ENCODE data around the gene JDP2.
"Not testable (repeated sequence)": the region's sequence is repeated elsewhere in the genome, so short reads cannot be mapped to it uniquely, and the experiment has no call there.

Gene JDP2

DNA sequence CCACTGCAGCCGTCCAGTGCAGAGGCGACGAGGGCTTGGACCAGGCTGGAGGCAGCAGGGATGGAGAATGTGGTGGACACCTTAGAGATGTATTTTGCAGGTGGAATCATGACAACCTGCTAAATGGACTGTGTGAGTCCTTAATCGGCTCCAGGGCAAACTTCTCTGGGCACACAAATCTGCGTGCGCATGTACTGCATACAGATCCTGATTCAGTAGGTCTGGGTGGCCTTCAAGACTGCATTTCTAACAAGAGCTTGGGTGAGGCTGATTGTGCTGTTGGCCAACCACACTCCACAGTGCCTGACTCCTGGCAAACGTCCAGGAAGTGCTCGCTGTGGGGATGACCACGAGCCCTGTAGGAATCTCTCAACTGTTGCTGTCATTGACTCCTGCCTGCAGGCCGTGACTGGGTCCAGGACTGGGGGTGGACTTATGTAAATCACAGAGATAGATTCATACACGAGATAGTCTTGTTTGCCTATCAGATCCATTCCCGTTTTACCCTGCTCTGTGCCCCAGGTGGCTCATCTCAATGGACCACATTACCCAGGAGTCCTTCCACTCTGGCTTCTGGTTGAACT is 27.2 kb downstream of the JDP2 start:
- no peak for DNase-seq (ENCODE audit: extremely low read depth in 1 of 2, low read depth in 1 of 2)

DNA sequence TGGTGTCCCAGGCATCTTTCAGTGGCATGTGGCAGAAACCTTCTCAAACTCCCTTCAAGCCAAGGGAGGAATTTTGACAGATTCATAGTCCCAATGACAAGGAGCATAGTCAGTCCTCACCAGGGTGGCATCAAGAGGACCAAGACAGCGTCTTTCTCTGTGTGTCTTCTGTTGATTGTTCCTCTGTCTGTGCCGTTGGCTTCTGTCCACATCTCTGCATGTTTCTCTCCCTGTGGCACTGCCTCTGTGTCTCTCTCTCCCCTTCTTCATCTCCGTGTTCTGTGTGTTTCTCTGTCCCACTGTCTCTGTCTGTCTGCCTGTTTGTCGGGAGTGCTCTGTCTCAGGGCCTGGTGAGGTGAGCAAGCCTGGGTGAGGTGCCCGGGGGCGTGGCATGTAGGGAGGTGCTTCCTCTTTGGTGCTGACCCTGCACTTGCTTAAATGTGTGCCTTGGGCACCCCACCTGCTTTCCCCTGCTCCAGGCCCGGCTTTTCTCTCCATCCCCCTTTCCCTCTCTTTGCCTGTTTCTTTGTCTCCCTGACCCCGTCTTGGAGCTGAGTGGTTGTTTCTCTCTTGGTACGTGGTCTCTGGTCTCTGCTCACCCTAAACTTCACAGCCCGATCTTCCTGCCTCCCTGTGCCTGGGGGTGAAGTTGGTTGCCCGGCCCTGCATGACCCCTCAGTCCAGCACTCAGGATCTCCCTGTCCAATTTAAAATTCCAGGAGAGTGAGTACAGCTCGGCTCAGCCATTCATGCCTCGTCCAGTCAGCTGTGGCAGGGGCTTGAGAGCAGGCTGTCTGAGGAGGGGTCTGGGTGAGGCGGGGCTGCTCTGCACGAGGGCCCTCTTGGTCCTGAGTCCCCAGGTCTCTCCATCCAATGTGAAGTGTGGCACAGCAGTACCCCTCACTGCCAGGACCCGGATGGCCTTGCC is 28.5 kb downstream of the JDP2 start:
- DNase-seq (ENCODE audit: extremely low read depth in 1 of 2, low read depth in 1 of 2) = no peak

DNA sequence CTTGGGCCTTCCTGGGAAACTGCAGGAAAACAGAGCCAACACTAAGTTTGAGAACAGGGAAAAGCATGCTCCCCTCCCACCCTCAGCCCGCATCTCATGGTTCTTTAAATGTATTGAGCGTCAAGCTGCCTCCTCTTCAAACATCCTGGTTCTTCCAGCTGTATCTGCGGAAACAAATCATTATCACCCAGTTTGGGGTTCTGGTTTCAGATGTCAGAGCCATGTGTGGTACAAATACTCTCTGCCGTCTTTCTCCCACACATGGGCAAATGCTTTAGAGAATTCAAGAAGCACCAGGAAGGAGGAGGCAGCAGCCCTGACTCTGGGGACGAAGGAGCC is 29.1 kb downstream of the JDP2 start:
- no peak for DNase-seq (ENCODE audit: extremely low read depth in 1 of 2, low read depth in 1 of 2)

DNA sequence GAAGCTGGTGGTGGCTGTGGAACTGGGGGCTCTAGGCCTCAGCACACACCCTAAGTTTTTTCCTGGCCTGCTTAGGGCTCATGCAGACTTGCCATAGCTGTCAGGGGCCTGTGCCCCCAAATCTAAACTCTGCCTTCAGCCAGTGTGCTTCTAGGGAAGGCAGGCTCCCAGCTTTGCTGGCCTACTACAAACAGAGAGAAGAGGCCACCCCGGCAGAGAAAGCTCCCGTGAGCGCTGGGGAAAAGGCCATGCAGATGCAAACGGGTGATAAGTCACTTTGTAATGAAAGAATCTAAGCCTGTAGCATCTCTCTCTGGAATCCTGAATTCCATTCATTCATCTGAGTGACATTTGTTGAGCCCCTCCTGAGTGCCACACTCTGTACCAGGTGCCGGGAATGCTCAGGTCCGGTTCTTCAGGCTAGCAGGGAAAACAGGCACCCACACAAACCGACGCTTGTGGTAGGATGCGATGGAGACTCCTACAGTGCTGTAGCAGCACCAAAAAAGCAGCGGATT is 29.9 kb downstream of the JDP2 start:
- DNase-seq (ENCODE audit: extremely low read depth in 1 of 2, low read depth in 1 of 2) = no peak

DNA sequence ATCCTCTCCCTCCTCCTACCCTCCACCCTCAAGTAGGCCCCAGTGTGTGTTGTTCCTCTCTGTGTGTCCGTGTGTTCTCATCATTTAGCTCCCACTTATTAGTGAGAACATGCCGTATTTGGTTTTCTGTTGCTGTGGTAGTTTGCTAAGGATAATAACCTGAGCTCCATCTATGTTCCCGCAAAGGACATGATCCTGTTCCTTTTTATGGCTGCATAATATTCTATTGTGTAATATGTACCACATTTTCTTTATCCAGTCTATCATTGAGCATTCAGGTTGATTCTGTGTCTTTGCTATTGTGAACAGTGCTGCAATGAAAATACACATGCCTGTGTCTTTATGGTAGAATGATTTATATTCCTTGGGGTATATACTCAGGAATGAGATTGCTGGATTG is 30.5 kb downstream of the JDP2 start:
- no peak for DNase-seq (ENCODE audit: extremely low read depth in 1 of 2, low read depth in 1 of 2)

DNA sequence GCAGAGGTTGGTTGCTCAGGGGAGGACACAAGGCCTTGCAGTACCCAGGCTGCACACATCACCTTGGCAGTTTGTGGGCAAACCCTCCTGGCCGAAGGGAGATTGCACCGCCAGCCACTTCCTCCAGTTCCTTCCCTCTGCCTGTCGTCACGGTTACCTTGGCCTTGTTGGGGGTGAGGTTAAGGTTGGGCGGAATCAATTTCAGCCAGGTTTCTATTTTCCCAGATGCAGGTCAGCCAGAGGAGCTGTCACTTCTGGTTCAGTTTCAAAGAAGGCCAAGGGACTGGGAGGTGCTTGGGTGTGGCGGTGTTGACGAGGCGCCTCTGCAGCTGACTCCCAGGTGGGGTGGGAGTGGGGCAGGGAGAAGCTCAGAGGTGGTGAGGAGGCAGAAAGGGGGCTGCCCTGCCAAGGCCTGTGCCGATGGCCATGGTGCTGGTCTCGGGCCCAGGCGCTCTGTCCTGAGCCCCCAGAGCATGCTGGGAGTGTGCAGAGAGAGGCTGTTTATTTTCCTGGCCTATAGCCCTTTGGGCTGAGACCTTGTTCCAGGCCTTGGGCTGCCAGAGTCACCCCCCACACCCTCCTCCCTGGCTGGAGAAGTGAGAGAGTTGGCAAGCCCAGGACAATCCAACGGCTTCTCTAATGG is 31.4 kb downstream of the JDP2 start:
- no peak for DNase-seq (ENCODE audit: extremely low read depth in 1 of 2, low read depth in 1 of 2)

DNA sequence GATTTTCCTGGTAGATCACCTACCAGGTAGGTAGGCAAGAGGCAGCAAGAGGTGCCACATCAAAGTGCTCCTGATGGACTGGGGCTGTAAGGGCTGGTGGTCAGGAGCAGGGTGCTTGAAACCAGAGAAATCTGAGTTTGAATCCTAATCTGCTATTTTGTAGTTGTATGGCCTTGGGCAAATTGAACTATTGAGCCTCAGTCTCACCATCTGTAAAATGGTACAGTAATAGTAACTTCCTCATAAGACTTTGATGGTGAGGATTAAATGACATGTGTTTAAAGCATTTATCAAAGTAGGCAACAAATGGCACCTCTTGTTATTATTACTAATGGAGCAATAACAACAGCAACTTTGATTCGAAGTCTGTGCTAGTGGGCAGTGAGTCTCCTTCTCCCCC is 32.0 kb downstream of the JDP2 start:
- DNase-seq (ENCODE audit: extremely low read depth in 1 of 2, low read depth in 1 of 2) = no peak

DNA sequence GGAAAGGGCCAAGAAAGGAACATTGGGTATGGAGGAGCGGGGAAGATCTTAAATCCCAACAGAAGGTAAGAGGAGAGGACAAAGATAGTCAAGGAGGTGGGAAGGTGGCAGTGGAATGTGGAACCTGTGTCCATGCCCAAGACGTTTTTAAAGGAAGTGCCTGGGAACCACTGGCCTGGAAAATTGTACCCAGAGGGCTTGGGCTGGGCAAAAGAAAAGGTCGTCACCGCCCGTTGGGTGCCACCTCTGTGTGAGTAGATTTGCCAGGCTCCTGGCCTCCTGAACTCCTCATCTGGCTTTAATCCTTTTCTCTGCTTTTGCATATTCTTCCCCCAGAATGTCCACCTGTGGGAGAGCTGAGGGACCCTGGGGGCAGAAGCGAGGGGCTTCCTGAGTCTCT is 32.6 kb downstream of the JDP2 start:
- no peak for DNase-seq (ENCODE audit: extremely low read depth in 1 of 2, low read depth in 1 of 2)

DNA sequence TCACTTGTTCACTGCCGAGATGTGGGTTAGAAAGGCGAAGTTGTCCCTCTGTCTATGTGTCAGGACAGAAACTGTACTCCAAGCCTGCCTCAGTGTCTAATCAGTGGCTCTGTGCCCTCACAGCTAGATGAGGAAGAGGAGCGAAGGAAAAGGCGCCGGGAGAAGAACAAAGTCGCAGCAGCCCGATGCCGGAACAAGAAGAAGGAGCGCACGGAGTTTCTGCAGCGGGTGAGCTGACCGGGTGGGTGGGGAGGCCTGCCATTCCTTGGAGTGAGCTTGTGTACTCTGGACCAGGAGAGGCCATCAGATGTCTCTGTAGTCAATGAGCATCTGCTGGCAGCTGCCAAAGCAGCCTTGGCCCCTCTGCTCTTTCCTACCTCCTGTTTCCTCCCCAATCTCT is 33.5 kb downstream of the JDP2 start:
- DNase-seq (ENCODE audit: extremely low read depth in 1 of 2, low read depth in 1 of 2) = no peak

DNA sequence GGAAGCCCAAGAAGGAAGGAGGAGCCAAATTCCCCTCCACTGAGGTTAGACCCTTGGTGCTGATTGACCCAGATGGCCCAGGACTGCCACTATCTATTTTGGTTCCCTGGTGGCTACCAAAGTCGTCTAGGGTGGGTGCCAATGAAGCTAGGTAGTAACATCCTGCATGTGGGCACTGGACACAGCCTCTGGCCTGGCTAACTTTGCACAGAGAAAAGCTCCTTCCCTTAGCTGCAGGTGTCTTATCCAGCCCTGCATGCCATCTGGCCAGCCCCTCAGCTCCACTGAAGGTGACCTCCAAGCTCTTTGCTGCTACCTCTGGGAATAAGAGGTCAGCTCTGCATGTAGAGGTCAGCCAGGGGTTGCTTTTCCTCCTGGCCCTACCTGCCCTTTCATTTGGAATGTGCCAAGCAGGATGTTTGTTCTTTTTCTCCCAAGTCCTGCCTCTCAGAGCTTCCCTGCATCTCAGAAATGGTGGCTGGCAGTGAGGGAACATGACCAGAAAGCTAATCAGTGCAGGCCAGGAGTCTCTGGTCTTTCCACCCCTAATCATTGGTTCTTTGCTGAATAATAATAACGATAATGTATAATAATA is 34.0 kb downstream of the JDP2 start:
- DNase-seq (ENCODE audit: extremely low read depth in 1 of 2, low read depth in 1 of 2) = no peak

DNA sequence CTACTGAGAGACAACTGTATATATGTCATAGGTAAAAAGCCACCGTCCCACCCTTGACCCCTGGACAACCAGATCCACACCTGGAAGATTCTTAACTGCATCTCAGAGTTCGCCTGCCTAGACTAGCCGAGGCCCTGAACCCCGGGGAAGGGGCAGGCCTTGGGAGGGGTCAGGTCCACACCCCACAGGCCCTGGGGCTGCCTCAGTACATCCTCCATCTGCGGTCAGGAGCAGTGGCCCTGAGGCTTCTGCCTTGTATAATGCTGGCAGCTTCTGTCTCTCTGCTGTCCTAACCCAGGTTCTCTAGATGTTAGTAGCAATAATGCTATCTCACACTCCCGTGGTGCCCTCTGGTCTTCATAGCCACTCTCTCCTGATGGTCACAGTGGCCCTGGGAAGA is 36.8 kb downstream of the JDP2 start:
- DNase-seq (ENCODE audit: extremely low read depth in 1 of 2, low read depth in 1 of 2) = no peak

DNA sequence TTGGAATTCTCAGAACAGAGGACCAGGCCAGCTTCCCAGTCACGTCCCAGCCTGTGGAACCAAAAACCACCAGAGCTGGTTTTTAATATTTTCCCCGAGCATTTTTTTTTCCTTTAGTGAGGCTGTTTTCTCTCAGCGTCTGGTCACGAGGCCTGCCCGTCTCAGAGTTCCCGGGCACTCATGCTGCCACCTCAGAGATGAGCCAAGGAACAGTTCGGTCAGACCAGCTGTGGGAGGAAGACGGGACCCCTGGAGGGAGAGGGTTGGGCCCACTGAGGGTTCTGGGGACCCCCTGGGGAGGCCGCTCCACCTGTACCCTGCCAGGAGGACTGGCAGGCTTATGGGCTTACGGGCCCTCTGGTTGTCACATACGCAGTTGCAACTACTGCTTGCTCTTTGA is 39.9 kb downstream of the JDP2 start:
- DNase-seq (ENCODE audit: extremely low read depth in 1 of 2, low read depth in 1 of 2) = no peak

DNA sequence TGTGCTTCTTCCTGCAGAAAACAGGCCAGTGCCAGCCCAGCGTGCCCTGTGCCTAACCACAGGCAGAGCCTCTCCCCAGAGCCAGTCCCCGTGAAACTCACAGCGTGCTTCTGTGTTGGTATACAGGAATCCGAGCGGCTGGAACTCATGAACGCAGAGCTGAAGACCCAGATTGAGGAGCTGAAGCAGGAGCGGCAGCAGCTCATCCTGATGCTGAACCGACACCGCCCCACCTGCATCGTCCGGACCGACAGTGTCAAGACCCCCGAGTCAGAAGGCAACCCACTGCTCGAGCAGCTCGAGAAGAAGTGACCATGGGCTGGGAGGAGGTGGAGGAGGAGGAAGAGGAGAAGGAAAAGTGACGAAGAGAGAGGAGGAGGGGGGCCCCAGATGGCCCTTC is 41.3 kb downstream of the JDP2 start:
- no peak for DNase-seq (ENCODE audit: extremely low read depth in 1 of 2, low read depth in 1 of 2)

DNA sequence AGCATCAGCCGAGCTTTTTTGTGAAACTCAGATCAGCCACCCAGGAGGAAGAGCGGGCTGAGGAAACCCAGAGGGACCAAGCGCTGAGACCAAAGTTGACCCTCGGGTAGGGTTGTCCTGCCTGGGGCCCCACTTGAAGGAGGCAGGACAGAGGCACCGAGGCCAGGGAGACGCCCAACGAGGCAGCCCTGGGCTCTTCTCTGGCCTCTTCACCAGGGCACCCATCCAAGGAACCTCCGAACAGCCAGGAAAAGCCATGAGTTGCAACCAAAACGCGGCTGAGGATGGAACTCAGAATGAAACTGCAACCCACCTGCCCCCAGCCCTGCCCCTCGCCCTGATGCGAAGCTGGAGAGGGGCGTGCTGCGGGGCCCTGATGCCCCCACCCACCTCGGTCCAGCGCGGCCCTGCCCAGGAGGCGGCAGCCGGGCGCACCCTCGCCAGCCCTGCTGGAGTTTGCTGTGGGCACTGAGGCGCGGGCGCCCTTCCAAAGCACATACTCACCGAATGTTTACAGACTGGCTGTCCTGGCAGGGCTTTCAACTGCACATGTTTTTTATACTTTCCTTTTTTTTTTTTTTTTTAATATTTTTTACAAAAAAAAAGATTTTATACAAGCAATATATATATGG is 41.9 kb downstream of the JDP2 start:
- DNase-seq (ENCODE audit: extremely low read depth in 1 of 2, low read depth in 1 of 2) = no peak

DNA sequence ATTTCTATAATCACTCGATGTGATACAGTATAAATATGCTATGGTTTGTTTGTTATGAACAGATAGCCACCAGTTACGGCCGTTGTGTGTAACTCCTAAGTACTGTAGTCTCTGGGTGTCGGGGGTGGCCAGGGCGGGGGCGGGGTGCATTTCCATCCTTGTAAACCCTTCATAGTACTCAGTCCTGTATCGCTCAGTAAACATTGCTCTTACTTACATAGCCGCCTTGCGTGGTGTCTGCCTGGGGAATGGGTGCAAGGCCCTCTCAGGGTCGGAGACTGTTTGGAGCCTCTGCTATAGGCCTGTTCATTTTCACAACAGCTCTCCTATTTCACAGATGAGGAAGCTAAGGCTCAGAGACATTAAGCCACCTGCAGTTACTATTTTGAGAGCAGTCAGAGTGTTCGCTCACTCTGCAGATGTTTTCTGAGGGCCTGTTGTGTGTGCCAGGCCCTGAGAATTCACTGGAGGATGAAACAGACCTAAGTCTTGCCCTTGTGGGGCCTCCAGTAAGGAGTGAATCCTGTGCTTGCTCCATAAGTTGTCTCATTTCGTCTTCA is 42.5 kb downstream of the JDP2 start:
- no peak for DNase-seq (ENCODE audit: extremely low read depth in 1 of 2, low read depth in 1 of 2)

DNA sequence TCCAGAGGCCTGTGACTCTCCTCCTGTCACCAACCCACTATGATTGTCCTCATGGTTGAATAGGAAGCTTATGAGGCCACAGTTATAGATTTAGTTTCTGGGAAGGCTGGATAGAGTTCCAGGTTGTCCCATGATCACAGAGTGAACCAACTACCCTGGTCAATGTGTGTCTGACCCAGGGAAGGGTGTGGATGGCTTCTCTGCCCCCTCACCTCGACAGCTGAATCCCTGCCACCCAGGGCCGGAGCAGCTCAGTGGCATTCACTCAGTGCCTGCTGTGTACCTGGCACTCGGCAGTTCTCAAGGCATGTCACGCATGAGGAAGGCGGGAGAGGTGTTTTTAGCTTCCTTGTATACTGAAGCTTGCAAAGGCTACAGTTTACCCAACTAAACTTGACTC is 43.2 kb downstream of the JDP2 start:
- no peak for DNase-seq (ENCODE audit: extremely low read depth in 1 of 2, low read depth in 1 of 2)

DNA sequence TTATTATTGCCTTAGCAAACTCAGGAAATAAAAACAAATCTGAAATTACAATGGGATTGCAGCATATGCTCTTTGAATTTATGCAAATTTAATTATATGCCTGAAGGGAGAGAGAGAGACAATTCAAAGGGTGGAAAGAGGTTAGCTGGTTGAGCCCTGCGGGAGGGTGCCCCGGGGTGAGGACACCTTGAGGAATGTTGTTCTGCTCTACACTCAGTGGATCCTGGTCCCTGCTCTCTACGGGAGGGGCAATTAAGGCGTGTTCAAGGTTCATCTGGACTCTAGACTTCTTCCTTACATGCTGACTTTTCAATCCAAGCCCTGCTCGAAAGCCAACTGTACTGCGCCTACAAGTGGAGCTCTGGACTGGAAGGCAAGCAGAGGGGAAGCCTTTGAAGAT is 46.3 kb downstream of the JDP2 start:
- not testable (repeated sequence) for DNase-seq (ENCODE audit: extremely low read depth in 1 of 2, low read depth in 1 of 2)

DNA sequence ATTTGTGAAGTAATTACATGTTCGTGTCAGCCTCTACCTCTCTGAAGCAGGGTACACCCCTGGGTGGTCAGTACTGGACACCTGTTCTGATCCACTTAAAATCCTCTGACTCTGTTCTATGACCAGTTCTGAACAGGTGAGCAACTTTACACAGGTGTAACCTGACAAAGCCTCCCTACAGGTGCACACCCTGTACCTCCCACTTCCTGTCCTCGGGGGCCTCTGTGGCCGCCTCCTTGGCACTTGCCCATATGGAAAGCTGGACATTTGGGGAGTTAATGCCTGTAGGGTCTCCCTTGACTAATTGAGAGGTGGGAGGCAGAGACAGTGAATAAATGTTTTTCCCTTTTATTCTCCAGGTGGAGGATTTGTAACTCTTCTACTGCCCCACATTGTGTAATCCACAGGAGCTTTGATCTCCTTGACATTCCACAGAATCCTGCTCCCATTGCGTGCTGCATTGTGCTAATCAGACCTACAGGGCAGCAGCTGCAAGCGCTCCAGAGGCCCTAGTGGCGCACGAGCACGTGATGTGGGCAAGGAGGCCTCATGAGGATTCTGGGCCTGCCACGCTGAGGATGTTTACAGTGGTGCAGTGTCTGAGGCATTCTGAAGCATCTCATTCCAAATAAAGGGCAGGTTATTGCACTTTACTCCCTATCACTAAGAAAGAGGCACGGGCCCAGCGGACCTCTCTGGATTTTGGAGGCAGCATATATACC is 48.6 kb downstream of the JDP2 start:
- no peak for DNase-seq (ENCODE audit: extremely low read depth in 1 of 2, low read depth in 1 of 2)

DNA sequence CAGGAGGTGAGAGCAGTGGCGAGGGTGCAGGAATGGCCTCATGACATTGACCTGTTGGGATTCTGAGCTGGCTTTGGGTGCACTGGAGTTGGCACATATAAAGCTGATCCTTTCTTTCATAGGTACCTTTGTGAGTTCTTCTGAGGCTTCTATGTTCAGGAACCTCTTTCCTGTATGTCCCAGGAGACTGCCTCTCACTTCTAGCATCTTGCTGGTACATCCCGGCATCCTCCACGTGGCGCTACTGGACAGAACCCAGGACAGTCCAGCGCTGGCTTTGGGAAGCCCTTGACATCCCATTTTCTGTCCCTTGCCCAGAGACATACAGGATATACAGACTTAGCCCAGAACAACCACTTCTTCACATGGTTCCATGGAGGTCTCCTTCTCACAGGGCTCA is 50.1 kb downstream of the JDP2 start:
- DNase-seq (ENCODE audit: extremely low read depth in 1 of 2, low read depth in 1 of 2) = no peak

Data from activated CD8-positive, alpha-beta memory T cell treated with anti-CD3 and anti-CD28 coated beads for 1 hour (primary cell).